Astrocyte (in vitro differentiated cells and primary cell): ENCODE results near the gene ISL2. TPM values are rescaled to one million over a fixed set of nuclear protein-coding genes. Genes with fewer than 3 reads are reported as not detected.

ENCODE experiments used
- DNase-seq: peaks from one replicate; pipeline ENCODE4 v3.0.0-alpha.2; 2010; ENCODE audit warnings: low read depth
- FAIRE-seq: peaks from 2 replicates; lab custom pipeline; 2011; peaks lifted over from hg19 to GRCh38; lab: Jason Lieb, UNC
- H2AFZ ChIP-seq: 2 replicates; pipeline ENCODE4 v1.6.0; 2012; ENCODE audit warnings: low read depth, low read length, inconsistent platforms
- H3K27ac ChIP-seq: 2 replicates; pipeline ENCODE4 v1.5.1; 2011; ENCODE audit warnings: low read depth, low read length, inconsistent platforms
- H3K27me3 ChIP-seq: 2 replicates; pipeline ENCODE4 v1.6.0; 2011; ENCODE audit warnings: low read length, inconsistent platforms; ENCODE audit not compliant: insufficient read depth
- H3K36me3 ChIP-seq: 2 replicates; pipeline ENCODE4 v1.5.1; 2011; ENCODE audit warnings: low read length, inconsistent platforms; ENCODE audit not compliant: insufficient read depth
- H3K4me1 ChIP-seq: 2 replicates; pipeline ENCODE4 v1.5.1; 2011; ENCODE audit warnings: low read length, inconsistent platforms; ENCODE audit not compliant: insufficient read depth
- H3K4me2 ChIP-seq: 2 replicates; pipeline ENCODE4 v1.6.0; 2012; ENCODE audit warnings: low read length, inconsistent platforms
- H3K4me3 ChIP-seq: 2 replicates; pipeline ENCODE4 v1.5.1; 2011; ENCODE audit warnings: low read depth, mild to moderate bottlenecking, low read length, inconsistent platforms; ENCODE audit not compliant: insufficient read depth
- H3K79me2 ChIP-seq: 2 replicates; pipeline ENCODE4 v1.6.0; 2012; ENCODE audit warnings: mild to moderate bottlenecking, low read length, inconsistent platforms; ENCODE audit not compliant: insufficient read depth
- H3K9ac ChIP-seq: 2 replicates; pipeline ENCODE4 v1.6.0; 2012; ENCODE audit warnings: mild to moderate bottlenecking, low read length, inconsistent platforms
- H3K9me3 ChIP-seq: 2 replicates; pipeline ENCODE4 v1.5.1; 2012; ENCODE audit warnings: low read depth, mild to moderate bottlenecking, low read length, inconsistent platforms; ENCODE audit not compliant: insufficient read depth
- H4K20me1 ChIP-seq: 2 replicates; pipeline ENCODE4 v1.6.0; 2012; ENCODE audit warnings: low read length, inconsistent platforms; ENCODE audit not compliant: insufficient read depth
- H3K27ac Mint-ChIP-seq: one replicate; pipeline ENCODE4 v1.8.0; 2021; ENCODE audit warnings: mild to moderate bottlenecking, mixed read lengths; ENCODE audit not compliant: unreplicated experiment
- H3K27me3 Mint-ChIP-seq: one replicate; pipeline ENCODE4 v1.8.0; 2021; ENCODE audit warnings: low read depth, mixed read lengths; ENCODE audit not compliant: unreplicated experiment
- H3K36me3 Mint-ChIP-seq: one replicate; pipeline ENCODE4 v1.8.0; 2021; ENCODE audit warnings: low read depth, mixed read lengths; ENCODE audit not compliant: unreplicated experiment
- H3K4me1 Mint-ChIP-seq: one replicate; pipeline ENCODE4 v1.8.0; 2021; ENCODE audit warnings: low read depth, mixed read lengths; ENCODE audit not compliant: unreplicated experiment
- H3K4me3 Mint-ChIP-seq: one replicate; pipeline ENCODE4 v1.8.0; 2021; ENCODE audit warnings: mild to moderate bottlenecking, moderate library complexity, mixed read lengths; ENCODE audit not compliant: unreplicated experiment
- H3K9me3 Mint-ChIP-seq: one replicate; pipeline ENCODE4 v1.8.0; 2021; ENCODE audit warnings: mild to moderate bottlenecking, mixed read lengths; ENCODE audit not compliant: unreplicated experiment
- CTCF ChIP-seq: IDR thresholded peaks from 2 replicates; pipeline ENCODE4 v1.5.1; 2011; ENCODE audit warnings: low read depth, mild to moderate bottlenecking, inconsistent platforms, low read length, moderate library complexity; ENCODE audit not compliant: insufficient read depth
- EZH2 ChIP-seq: IDR thresholded peaks from 2 replicates; pipeline ENCODE4 v1.6.1; 2012; ENCODE audit warnings: mild to moderate bottlenecking, low read length, inconsistent platforms; ENCODE audit not compliant: insufficient read depth
- total RNA-seq: library from RNA; stranded (reverse); gene quantifications from 2 replicates; pipeline ENCODE4 v1.2.1, GENCODE V29; 2021

Gene ISL2
- total RNA-seq, 1 donor from 2014 or later: 2.1 TPM

GRCh38 chr15:76320012-76320411, 16.6 kb upstream of the ISL2 start:
- H3K4me3 Mint-ChIP-seq: no peak overlapping the region
- no peak for FAIRE-seq
- H3K4me1 Mint-ChIP-seq: no peaks in the 10 kb centered on the region
- Histone ChIP-seq H3K4me3 (no peak overlapping the region), H3K9ac (no peak overlapping the region), H3K9me3 (no peaks in the 10 kb centered on the region), H4K20me1 (no peaks in the 10 kb centered on the region), H3K36me3 (no peaks in the 10 kb centered on the region), H3K79me2 (no peaks in the 10 kb centered on the region), H2AFZ (no peak overlapping the region), H3K4me2 (no peak overlapping the region), H3K27me3 (peaks cover 36% of the 10 kb centered on the region), H3K4me1 (no peaks in the 10 kb centered on the region), H3K27ac (no peak overlapping the region)
- no peak for DNase-seq
- H3K27me3 Mint-ChIP-seq: peaks cover 16% of the 10 kb centered on the region
- TF ChIP-seq CTCF (no peak), EZH2 (no peak)
- H3K27ac Mint-ChIP-seq: no peak overlapping the region
- H3K9me3 Mint-ChIP-seq: no peaks in the 10 kb centered on the region
- H3K36me3 Mint-ChIP-seq: no peaks in the 10 kb centered on the region

GRCh38 chr15:76321171-76321570, 15.4 kb upstream of the ISL2 start:
- Mint-ChIP-seq H3K4me3 (no peak overlapping the region), H3K9me3 (no peaks in the 10 kb centered on the region), H3K4me1 (no peaks in the 10 kb centered on the region), H3K27ac (no peak overlapping the region), H3K36me3 (no peaks in the 10 kb centered on the region), H3K27me3 (peaks cover 16% of the 10 kb centered on the region)
- FAIRE-seq (no peak), DNase-seq (no peak)
- H3K27me3 ChIP-seq: peaks cover 48% of the 10 kb centered on the region
- no peak overlapping the region for H3K27ac ChIP-seq
- H3K79me2 ChIP-seq: no peaks in the 10 kb centered on the region
- no peak overlapping the region for H2AFZ ChIP-seq
- no peaks in the 10 kb centered on the region for H3K4me1 ChIP-seq
- no peak overlapping the region for H3K9ac ChIP-seq
- H3K36me3 ChIP-seq: no peaks in the 10 kb centered on the region
- TF ChIP-seq EZH2: no peak
- no peak for TF ChIP-seq CTCF
- no peaks in the 10 kb centered on the region for H4K20me1 ChIP-seq
- H3K9me3 ChIP-seq: no peaks in the 10 kb centered on the region
- H3K4me3 ChIP-seq: no peak overlapping the region
- H3K4me2 ChIP-seq: no peak overlapping the region

- Mint-ChIP-seq H3K27ac (no peak overlapping the region), H3K4me3 (no peak overlapping the region), H3K27me3 (peaks cover 16% of the 10 kb centered on the region), H3K4me1 (no peaks in the 10 kb centered on the region), H3K36me3 (no peaks in the 10 kb centered on the region), H3K9me3 (no peaks in the 10 kb centered on the region)
- FAIRE-seq (no peak), DNase-seq (no peak)
- Histone ChIP-seq H3K27ac (no peak overlapping the region), H3K9me3 (no peaks in the 10 kb centered on the region), H3K4me3 (no peak overlapping the region), H2AFZ (no peak overlapping the region), H3K4me2 (no peak overlapping the region), H3K4me1 (no peaks in the 10 kb centered on the region), H4K20me1 (no peaks in the 10 kb centered on the region), H3K36me3 (no peaks in the 10 kb centered on the region), H3K27me3 (peaks cover 49% of the 10 kb centered on the region), H3K9ac (no peak overlapping the region), H3K79me2 (no peaks in the 10 kb centered on the region)
- TF ChIP-seq EZH2: no peak
- TF ChIP-seq CTCF: no peak
These were observed 15.0 kb upstream of the ISL2 start for GRCh38 chr15:76321602-76322001.
